Upper lobe of right lung (tissue), 1 donor: ENCODE results near the gene SLC66A2. TPM values are rescaled to one million over a fixed set of nuclear protein-coding genes. Genes with fewer than 3 reads are reported as not detected.
A peak's percentile ranks its signal among the peaks of the same experiment; 100 is the strongest.

ENCODE experiments used
- ATAC-seq: fragments of 200-7000 bp; cut with Tn5 transposase; one replicate; pipeline ENCODE4 v1.9.1; 2020; ENCODE audit warnings: mild to moderate bottlenecking, moderate library complexity
- DNase-seq: peaks from one replicate; pipeline ENCODE4 v3.0.0-alpha.2; 2020
- H3K27ac ChIP-seq: fragments of 200-600 bp; one replicate; pipeline ENCODE4 v1.8.0; 2022
- H3K27me3 ChIP-seq: fragments of 200-600 bp; one replicate; pipeline ENCODE4 v1.8.0; 2022; ENCODE audit warnings: mild to moderate bottlenecking
- H3K36me3 ChIP-seq: fragments of 200-600 bp; one replicate; pipeline ENCODE4 v1.8.0; 2022
- H3K4me1 ChIP-seq: fragments of 200-600 bp; one replicate; pipeline ENCODE4 v1.8.0; 2022
- H3K4me3 ChIP-seq: fragments of 200-600 bp; one replicate; pipeline ENCODE4 v1.8.0; 2022; ENCODE audit warnings: mild to moderate bottlenecking
- H3K9me3 ChIP-seq: fragments of 200-600 bp; one replicate; pipeline ENCODE4 v1.8.0; 2022
- CTCF ChIP-seq: fragments of 200-600 bp; IDR thresholded peaks from one replicate; pipeline ENCODE4 v1.8.0; 2022; ENCODE audit warnings: antibody characterized with exemption
- intact Hi-C: fragments of 100-400 bp; cut with DNase I; formaldehyde crosslinking; loops from one replicate; pipeline ENCODE4 v1.11.0; 2022
- total RNA-seq: library from RNA; stranded (reverse); fragmentation: NEBNext Ultra II Directional; extraction: Animal tissue kit (Norgen Biotek cat#: 25700); gene quantifications from one replicate; pipeline ENCODE4 v1.2.1, GENCODE V29; 2021
- donor health status: DM: no; HTN: yes; CAD: no; lungs with severe emphysema.

SLC66A2 gene
- total RNA-seq, 1 donor from 2014 or later: 59.5 TPM

- Histone ChIP-seq H3K9me3 (no peaks in the 10 kb centered on the region), H3K27ac (no peak overlapping the region), H3K4me1 (peaks cover 15% of the 10 kb centered on the region), H3K4me3 (no peak overlapping the region), H3K27me3 (no peaks in the 10 kb centered on the region), H3K36me3 (peaks cover 29% of the 10 kb centered on the region)
- DNase-seq (peak; percentile 63), ATAC-seq (no peak)
- TF ChIP-seq CTCF: no peak
- intact Hi-C loops: no loop called here
These were observed 10.5 kb downstream of the SLC66A2 start for GRCh38 chr18:79940814-79941472.

- Histone ChIP-seq H3K27ac (no peak overlapping the region), H3K4me3 (no peak overlapping the region), H3K27me3 (no peaks in the 10 kb centered on the region), H3K36me3 (peaks cover 29% of the 10 kb centered on the region), H3K9me3 (no peaks in the 10 kb centered on the region), H3K4me1 (peaks cover 12% of the 10 kb centered on the region)
- DNase-seq: peak; percentile 34
- no peak for ATAC-seq
- intact Hi-C loops: no loop called here
- no peak for TF ChIP-seq CTCF
These were observed 11.2 kb downstream of the SLC66A2 start for GRCh38 chr18:79940126-79940813.

- ATAC-seq (peak; percentile 20), DNase-seq (no peak)
- Histone ChIP-seq H3K27ac (no peak overlapping the region), H3K36me3 (peaks cover 29% of the 10 kb centered on the region), H3K27me3 (no peaks in the 10 kb centered on the region), H3K4me1 (peaks cover 19% of the 10 kb centered on the region), H3K4me3 (no peak overlapping the region), H3K9me3 (no peaks in the 10 kb centered on the region)
- TF ChIP-seq CTCF: no peak
- intact Hi-C loops: no loop called here
These were observed 12.4 kb downstream of the SLC66A2 start for GRCh38 chr18:79939096-79939495.

- TF ChIP-seq CTCF: no peak
- Histone ChIP-seq H3K27me3 (no peaks in the 10 kb centered on the region), H3K4me3 (no peak overlapping the region), H3K27ac (no peak overlapping the region), H3K36me3 (peaks cover 27% of the 10 kb centered on the region), H3K9me3 (peaks cover 3% of the 10 kb centered on the region), H3K4me1 (peaks cover 19% of the 10 kb centered on the region)
- ATAC-seq (no peak), DNase-seq (peak; percentile 45)
- intact Hi-C loops: no loop called here
These were observed 13.3 kb downstream of the SLC66A2 start for GRCh38 chr18:79938196-79938595.

- intact Hi-C loops: no loop called here
- H3K9me3 ChIP-seq: peaks cover 10% of the 10 kb centered on the region
- no peak for TF ChIP-seq CTCF
- H3K27me3 ChIP-seq: no peaks in the 10 kb centered on the region
- no peak overlapping the region for H3K27ac ChIP-seq
- ATAC-seq (no peak), DNase-seq (peak; percentile 41)
- peaks cover 19% of the 10 kb centered on the region for H3K4me1 ChIP-seq
- peaks cover 18% of the 10 kb centered on the region for H3K36me3 ChIP-seq
- no peak overlapping the region for H3K4me3 ChIP-seq
These were observed 14.2 kb downstream of the SLC66A2 start for GRCh38 chr18:79937103-79937860.
